Right atrium auricular region (tissue), 2 donors: ENCODE measurements around the gene UBE2E1. TPM values are rescaled to one million over a fixed set of nuclear protein-coding genes. Genes with fewer than 3 reads are reported as not detected.
"Not testable (repeated sequence)": the region's sequence is repeated elsewhere in the genome, so short reads cannot be mapped to it uniquely, and the experiment has no call there.

Experiments
- DNase-seq: peaks from one replicate; pipeline ENCODE4 v3.0.0-alpha.2; 2019; ENCODE audit warnings: low spot score
- H3K27ac ChIP-seq, 2 donors: fragments of 200-600 bp; sonication (generic); 1 replicate in 1 of 2; 2 replicates in 1 of 2; pipeline ENCODE4 v1.5.1; 2016 to 2019
- H3K27me3 ChIP-seq, 2 donors: fragments of 200-600 bp; sonication (generic); one replicate each; pipeline versions ENCODE4 v1.5.1 to v1.6.0; 2017 to 2019
- H3K36me3 ChIP-seq: fragments of 200-600 bp; sonication (generic); one replicate; pipeline ENCODE4 v1.5.1; 2016
- H3K4me1 ChIP-seq, 2 donors: fragments of 200-600 bp; sonication (generic); one replicate each; pipeline versions ENCODE4 v1.5.1 to v1.6.0; 2017 to 2019
- H3K4me3 ChIP-seq, 2 donors: fragments of 200-600 bp; sonication (generic); 1 replicate in 1 of 2; 2 replicates in 1 of 2; pipeline ENCODE4 v1.5.1; 2017 to 2019; ENCODE audit warnings: mild to moderate bottlenecking in 1 of 2, moderate library complexity in 1 of 2
- H3K9me3 ChIP-seq, 2 donors: fragments of 200-600 bp; sonication (generic); one replicate each; pipeline ENCODE4 v1.5.1; 2019
- total RNA-seq, 2 donors: library from RNA; depleted of rRNA; stranded (reverse); fragments of >200 nt; gene quantifications; one replicate each; pipeline ENCODE4 v1.1.0, GENCODE V29; 2016
- TF ChIP-seq, protein P1 (sequence below), 2 donors: fragments of 200-600 bp; sonication (generic); IDR thresholded peaks; one replicate each; pipeline ENCODE4 v1.5.1; 2019; ENCODE audit warnings: antibody characterized with exemption in 2 of 2

Gene UBE2E1
- total RNA-seq, 2 donors from 2014 or later, result 30.8 to 41.4 TPM

DNA sequence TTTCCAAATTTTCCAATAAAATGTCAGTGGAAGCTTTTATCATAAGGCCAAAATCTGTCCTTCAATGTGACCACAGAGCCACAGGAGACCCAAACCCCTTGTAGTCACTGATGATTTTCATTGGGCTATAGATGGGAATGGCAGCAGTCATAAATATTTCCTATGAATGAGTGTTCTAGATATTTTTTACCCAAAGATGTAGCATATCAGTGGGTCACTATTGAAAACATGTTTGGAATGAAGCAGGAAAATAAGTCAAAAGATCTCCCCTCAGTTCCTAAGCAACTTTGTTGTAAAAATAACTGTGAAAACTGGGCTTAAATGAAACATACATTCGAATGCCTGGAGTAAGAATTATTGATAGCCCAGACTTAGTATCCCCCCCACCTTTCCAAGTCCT, 62.1 kb downstream of the UBE2E1 start:
- no peaks in the 10 kb centered on the region for H3K9me3 ChIP-seq
- no peak overlapping the region for H3K4me3 ChIP-seq
- no peak for DNase-seq
- no peak overlapping the region for H3K27ac ChIP-seq
- no peaks in the 10 kb centered on the region for H3K27me3 ChIP-seq
- TF ChIP-seq, protein P1, sequence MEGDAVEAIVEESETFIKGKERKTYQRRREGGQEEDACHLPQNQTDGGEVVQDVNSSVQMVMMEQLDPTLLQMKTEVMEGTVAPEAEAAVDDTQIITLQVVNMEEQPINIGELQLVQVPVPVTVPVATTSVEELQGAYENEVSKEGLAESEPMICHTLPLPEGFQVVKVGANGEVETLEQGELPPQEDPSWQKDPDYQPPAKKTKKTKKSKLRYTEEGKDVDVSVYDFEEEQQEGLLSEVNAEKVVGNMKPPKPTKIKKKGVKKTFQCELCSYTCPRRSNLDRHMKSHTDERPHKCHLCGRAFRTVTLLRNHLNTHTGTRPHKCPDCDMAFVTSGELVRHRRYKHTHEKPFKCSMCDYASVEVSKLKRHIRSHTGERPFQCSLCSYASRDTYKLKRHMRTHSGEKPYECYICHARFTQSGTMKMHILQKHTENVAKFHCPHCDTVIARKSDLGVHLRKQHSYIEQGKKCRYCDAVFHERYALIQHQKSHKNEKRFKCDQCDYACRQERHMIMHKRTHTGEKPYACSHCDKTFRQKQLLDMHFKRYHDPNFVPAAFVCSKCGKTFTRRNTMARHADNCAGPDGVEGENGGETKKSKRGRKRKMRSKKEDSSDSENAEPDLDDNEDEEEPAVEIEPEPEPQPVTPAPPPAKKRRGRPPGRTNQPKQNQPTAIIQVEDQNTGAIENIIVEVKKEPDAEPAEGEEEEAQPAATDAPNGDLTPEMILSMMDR (IDR thresholded peaks at IDR 0.05), result no peak
- H3K36me3 ChIP-seq, result no peaks in the 10 kb centered on the region
- H3K4me1 ChIP-seq, result peaks cover 0 to 32% of the 10 kb centered on the region in 2 donors

DNA sequence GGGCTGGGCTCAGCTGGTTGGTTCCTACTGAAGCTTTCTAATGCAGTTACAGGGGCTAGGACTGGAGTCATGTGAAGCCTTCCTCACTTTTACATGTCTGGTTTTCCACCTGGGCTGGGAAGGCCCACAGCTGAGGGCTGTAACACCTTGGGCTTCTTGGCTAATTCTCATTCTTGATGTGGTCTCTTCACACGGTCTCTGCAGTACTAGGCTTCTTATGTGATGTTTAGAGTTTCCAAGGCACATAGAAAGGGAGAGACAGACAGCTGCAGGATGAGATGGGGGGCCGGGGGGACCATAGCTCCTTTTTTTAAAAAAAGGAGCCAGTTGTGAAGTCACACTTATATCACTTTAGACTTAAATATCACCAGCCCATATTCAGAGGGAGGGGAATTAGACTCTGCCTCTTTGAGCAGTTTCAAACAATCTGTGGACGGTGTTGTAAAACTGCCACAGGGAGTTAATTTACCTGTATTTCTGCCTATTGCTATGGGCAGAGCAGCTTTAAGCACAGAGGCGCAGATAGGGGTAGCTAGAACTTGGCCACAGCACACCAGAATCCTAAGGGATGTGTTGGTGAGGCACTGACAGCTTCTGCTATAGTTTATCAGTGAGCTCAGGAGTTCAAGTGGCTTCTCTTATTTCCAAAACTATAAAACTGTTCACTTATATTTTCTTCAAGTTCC, 64.4 kb downstream of the UBE2E1 start:
- Histone ChIP-seq H3K36me3 (no peaks in the 10 kb centered on the region), H3K27me3 (no peaks in the 10 kb centered on the region), H3K9me3 (no peaks in the 10 kb centered on the region), H3K27ac (no peak overlapping the region), H3K4me3 (no peak overlapping the region), H3K4me1 (peaks cover 0 to 37% of the 10 kb centered on the region in 2 donors)
- DNase-seq, result no peak
- TF ChIP-seq, protein P1 (IDR thresholded peaks at IDR 0.05), result no peak

DNA sequence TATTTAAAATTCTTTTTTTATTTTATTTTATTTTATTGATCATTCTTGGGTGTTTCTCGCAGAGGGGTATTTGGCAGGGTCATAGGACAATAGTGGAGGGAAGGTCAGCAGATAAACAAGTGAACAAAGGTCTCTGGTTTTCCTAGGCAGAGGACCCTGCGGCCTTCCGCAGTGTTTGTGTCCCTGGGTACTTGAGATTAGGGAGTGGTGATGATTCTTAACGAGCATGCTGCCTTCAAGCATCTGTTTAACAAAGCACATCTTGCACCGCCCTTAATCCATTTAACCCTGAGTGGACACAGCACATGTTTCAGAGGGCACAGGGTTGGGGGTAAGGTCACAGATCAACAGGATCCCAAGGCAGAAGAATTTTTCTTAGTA, 64.9 kb downstream of the UBE2E1 start:
- H3K4me3 ChIP-seq, H3K27ac ChIP-seq, H3K27me3 ChIP-seq, H3K36me3 ChIP-seq, H3K9me3 ChIP-seq, DNase-seq: not testable (repeated sequence)
- H3K4me1 ChIP-seq, result peaks cover 0 to 33% of the 10 kb centered on the region in 2 donors

DNA sequence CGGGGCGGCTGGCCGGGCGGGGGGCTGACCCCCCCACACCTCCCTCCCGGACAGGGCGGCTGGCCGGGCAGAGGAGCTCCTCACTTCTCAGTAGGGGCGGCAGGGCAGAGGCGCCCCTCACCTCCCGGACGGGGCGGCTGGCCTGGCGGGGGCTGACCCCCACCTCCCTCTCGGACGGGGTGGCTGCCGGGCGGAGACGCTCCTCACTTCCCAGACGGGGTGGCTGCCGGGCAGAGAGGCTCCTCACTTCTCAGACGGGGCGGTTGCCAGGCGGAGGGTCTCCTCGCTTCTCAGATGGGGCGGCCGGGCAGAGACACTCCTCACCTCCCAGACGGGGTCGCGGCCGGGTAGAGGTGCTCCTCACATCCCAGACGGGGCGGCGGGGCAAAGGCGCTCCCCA, 65.6 kb downstream of the UBE2E1 start:
- not testable (repeated sequence) for DNase-seq, H3K36me3 ChIP-seq
- H3K4me1 ChIP-seq, result peaks cover 0 to 33% of the 10 kb centered on the region in 2 donors

DNA sequence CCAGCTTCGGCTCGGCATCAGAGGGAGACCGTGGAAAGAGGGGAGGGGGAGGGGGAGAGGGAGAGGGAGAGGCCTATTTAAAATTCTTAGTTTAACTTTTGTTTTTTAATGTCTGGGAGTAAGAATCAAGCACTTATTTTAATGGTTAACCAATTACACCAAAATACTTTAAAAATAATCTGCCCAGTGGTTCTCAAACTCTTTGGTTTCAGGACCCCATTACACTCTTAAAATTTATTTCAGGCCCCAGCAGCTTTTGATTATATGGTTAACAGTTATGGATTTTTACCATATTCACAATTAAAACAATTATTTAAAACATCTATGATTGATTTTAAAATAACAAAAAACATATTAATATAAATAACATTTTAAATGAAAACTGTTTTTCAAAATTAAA, 66.6 kb downstream of the UBE2E1 start:
- H3K4me1 ChIP-seq, result peaks cover 0 to 39% of the 10 kb centered on the region in 2 donors

More for the DNA sequence above, 65.6 kb downstream of the UBE2E1 start:
- not testable (repeated sequence) for H3K27me3 ChIP-seq, H3K9me3 ChIP-seq, H3K4me3 ChIP-seq, H3K27ac ChIP-seq

DNA sequence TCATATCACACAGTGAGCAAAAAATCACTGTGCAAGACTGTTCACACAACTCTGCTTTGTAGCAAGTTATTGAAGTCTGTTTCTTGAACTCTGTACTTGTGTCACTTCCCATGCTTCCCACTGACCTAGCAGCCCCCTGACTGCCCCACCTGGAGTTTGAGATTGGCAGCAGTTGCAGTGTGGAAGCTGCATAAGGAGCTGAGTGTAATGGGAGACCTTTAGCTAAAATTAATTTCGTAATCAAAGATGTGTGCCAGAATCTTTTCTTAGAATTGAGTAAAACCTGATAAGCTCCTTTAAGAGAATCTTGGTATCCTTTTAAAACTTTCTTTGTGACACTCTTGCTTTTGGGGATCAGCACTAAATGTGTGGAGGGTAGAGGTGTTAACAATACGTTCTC, 68.2 kb downstream of the UBE2E1 start:
- Histone ChIP-seq H3K4me3 (no peak overlapping the region), H3K9me3 (no peaks in the 10 kb centered on the region), H3K27ac (no peak overlapping the region), H3K27me3 (no peaks in the 10 kb centered on the region), H3K4me1 (peaks cover 0 to 43% of the 10 kb centered on the region in 2 donors), H3K36me3 (no peaks in the 10 kb centered on the region)
- no peak for DNase-seq
- TF ChIP-seq, protein P1 (IDR thresholded peaks at IDR 0.05), result no peak

More for the DNA sequence above, 66.6 kb downstream of the UBE2E1 start:
- no peak overlapping the region for H3K4me3 ChIP-seq
- no peaks in the 10 kb centered on the region for H3K9me3 ChIP-seq
- no peaks in the 10 kb centered on the region for H3K27me3 ChIP-seq
- H3K36me3 ChIP-seq, result no peaks in the 10 kb centered on the region
- no peak for DNase-seq
- TF ChIP-seq, protein P1 (IDR thresholded peaks at IDR 0.05), result no peak
- no peak overlapping the region for H3K27ac ChIP-seq
